ENCODE data around the gene POLA1.

Gene POLA1

GRCh38 chrX:24877854-24878650 lies 184.3 kb downstream of the POLA1 start:
- DNase-seq = peak; percentile 9

DNA sequence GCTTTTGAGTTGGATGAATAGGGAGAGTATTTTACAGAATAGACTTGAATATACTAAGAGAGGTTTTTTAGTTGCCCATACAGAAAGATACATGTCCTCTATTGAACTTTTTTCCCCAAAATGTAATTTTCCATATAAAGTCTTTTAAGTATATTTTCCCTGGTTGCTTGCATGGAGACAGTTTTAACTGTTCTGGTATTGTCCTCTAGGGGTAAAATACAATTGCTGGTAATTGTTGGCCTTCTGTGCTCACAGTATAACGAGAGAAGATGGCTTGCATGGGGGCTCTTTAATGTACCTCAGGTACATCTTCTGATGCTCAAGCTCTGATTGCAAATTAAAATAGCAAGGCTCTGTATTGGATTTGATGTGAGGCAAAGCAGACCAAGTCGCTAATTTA lies 186.0 kb downstream of the POLA1 start:
- DNase-seq = no peak

DNA sequence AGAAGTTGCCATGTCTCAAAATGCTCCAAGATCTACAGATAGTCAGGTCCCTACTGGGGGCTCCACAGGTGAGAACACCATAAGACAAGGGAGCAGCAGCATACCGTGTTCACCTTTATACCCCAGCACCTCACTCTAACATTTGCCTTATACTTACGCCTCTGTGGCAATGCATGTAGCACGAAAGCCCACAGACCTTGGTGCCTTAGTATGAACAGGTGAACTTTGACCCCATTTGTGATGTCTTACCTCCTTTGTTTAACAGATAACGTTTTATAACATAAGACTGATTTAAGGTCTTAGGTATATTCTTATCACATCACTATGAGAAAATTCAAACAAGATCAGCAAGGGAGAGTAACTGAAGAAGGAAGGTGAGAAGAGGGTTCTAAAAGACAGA lies 193.2 kb downstream of the POLA1 start:
- DNase-seq = no peak

- DNase-seq = no peak
Observed at GRCh38 chrX:24890677-24891076, 197.0 kb downstream of the POLA1 start.

GRCh38 chrX:24899391-24899790 lies 205.7 kb downstream of the POLA1 start:
- DNase-seq = no peak

- no peak for DNase-seq
Observed at GRCh38 chrX:24900234-24900633, 206.5 kb downstream of the POLA1 start.

DNA sequence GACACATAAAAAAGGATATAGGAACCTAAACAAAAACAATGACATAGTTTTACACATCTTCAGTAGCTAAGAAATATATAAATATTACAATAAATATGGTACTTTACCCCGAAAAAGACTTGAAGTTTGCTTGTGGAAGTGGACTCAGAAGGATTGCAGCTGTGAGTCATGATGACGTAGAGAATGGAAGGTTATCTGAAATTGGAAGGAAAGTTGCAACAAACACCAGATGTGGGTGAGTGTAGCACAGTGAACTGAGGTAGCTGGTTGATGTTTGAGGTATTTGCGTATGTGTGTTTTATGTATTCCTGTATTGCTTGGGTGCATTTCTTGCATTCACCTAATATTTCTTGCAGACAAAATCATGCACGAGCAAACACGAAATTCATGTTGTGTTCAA lies 209.1 kb downstream of the POLA1 start:
- DNase-seq = no peak

DNA sequence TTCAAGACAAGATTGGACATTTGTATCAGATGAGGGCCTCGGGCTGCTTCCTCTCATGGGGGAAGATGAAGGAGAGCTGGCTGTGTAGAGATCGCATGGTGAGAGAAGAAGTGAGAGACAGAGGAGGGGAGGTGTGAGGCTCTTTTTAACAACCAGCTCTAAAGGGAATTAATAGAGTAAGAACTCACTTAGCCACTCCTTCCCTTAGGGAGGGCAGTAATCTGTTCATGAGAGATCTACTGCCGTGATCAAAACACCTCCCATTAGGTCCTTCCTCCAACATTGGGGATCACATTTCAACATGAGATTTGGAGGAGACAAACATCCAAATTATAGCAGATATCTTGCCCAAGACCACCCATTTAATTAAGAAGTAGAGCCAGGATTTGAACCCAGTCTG lies 225.0 kb downstream of the POLA1 start:
- DNase-seq = no peak

DNA sequence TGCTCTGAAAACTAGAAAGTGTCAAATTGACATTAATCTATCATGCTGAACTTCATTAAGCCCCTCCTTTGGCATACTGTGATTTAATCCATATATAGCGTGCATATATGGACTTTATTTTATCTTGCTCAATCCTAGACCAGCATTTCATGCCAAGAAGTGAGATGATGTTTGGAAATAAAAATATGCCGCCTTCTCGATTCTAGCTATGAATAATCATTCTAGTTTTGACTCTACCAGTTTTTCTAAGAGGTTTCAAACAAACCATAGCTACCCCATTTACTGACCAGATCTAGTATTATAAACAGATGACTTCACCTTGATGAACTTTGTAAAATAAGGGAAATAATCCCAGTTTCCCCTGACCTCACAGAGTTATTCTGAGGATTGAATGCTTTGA lies 227.1 kb downstream of the POLA1 start:
- DNase-seq = no peak

DNA sequence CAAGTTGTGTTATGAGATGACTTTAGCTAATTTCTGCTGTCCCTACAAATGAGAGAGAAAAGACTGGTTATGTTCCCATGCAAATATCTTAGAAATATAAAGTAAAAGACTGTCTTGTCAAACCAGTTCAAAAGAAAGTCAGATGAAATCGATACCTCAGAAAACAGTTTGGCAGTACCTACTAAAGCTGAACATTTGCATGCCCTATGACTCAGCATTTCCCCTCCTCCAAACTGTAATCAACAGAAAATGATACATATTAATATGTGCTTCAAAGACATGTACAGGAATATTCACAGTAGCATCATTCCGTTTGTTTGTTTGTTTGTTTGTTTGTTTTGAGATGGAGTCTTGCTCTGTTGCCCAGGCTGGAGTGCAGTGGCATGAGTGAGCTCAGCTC lies 231.7 kb downstream of the POLA1 start:
- DNase-seq = no peak

- DNase-seq = no peak
Observed at GRCh38 chrX:24927372-24927771, 233.7 kb downstream of the POLA1 start.

DNA sequence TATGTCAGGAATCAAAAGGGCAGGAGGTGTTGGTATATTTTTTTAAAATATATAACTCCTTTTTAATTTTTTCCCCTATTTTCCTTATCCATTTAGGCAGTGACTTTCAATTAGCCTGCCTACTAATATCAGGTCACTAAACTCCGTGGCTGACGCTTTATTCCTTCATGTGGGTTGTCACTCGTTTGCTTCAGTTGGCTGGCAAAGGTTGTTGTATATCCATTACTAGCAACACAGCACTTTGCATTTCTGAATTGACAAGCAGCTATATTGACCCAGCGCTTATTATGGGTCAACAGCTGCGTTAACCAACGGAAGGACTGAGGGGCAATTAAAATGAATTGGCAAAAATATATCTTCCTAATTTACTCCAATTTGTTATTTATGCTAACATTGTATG lies 234.4 kb downstream of the POLA1 start:
- DNase-seq = no peak

GRCh38 chrX:24934279-24934678 lies 240.6 kb downstream of the POLA1 start:
- no peak for DNase-seq

DNA sequence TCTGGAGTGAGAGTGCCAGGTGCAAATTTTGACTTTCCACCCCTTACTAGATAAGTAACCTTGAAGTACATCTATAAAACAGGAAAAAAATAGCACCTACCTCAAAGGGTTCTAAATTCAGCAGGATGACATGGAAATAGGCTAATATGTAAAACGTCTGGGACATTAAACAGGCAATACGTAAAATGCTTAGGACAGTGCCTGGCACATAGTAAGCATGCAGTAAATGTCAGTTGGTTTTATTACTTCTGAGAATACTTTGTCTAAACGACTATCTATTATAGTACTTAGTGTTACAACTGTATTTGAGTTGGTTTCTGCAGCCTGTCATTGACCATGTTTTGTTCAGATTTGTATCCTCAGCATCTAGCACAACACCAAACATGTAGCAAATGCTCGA lies 251.3 kb downstream of the POLA1 start:
- DNase-seq = no peak

- DNase-seq = no peak
Observed at GRCh38 chrX:24946369-24946768, 252.7 kb downstream of the POLA1 start.

DNA sequence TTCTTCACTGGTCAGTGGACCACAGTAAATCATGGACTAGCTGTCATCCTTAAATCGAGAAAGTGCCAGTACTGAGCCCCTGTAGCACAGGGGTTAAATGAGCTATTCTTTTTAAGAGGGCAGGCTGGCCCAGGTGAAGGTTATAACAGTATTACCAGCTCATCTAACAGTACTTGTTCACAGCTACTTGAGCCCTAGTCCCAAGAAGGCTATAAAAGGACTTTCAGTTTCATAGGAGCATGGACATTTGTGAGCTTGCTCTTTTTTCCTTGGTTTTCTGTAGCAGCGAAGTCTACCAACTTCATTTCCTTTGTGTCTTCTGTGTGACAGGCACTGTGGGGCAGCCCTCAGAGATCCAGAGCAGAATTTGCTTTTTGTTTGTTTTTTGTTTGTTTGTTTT lies 261.0 kb downstream of the POLA1 start:
- no peak for DNase-seq

DNA sequence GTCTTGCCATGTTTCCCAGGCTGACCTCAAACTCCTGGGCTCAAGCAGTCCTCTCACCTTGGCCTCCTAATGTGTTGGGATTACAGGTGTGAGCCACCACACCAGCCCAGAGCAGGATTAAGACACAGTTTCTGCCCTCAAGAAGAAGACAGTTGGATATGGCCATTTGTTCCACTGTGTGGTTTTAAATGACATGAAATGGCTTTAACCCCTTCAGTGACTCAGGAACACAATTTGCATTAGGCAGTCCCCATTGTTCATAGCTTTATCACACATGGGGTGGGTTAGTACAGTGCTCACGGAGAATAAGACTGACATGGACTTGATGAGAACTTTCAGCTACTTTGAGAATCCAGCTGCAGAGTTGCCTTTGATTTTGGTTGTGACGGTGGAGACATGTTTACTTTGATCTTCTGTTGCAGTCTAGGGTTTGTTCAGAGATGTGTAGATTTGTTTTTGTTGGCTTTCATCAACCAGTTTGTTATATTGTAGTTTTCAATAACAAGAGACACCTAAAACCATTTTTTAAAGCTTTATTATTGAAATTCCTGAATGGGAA lies 261.7 kb downstream of the POLA1 start:
- no peak for DNase-seq

- no peak for DNase-seq
Observed at GRCh38 chrX:24956828-24957227, 263.1 kb downstream of the POLA1 start.

GRCh38 chrX:24961809-24962208 lies 268.1 kb downstream of the POLA1 start:
- DNase-seq = no peak

GRCh38 chrX:24963823-24964222 lies 270.1 kb downstream of the POLA1 start:
- no peak for DNase-seq

DNA sequence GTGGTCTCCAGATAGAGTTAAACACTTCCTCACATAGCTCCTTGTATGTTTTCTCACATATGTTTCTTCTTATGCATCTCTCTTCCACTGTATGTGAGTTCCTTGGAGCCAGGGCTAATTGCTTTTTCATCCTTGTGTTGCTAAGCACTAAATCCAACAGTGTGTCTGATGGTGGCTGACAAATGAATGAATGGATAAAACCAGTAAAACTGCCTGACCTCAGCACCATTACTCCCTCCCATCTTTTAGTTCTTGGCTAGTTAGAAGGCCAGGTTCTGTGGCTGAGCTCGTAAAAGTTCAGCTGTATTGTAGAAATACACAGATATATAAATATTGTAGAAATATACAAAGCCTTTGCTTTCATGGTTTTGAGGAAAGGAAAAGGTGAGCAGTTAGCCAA lies 271.7 kb downstream of the POLA1 start:
- no peak for DNase-seq

DNA sequence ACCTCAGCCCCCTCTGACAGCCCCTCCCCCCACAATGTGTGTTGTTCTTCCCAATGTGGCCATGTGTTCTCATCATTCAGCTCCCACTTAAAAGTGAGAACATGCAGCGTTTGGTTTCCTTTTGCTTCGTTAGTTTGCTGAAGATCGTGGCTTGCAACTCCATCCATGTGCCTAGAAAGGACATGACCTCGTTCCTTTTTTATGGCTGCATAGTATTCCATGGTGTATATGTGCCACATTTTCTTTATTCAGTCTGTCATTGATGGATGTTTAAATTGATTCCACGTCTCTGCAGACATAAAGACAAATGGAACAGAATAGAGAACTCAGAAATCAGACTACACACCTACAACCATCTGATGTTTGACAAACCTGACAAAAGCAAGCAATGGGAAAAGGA lies 276.1 kb downstream of the POLA1 start:
- no peak for DNase-seq

DNA sequence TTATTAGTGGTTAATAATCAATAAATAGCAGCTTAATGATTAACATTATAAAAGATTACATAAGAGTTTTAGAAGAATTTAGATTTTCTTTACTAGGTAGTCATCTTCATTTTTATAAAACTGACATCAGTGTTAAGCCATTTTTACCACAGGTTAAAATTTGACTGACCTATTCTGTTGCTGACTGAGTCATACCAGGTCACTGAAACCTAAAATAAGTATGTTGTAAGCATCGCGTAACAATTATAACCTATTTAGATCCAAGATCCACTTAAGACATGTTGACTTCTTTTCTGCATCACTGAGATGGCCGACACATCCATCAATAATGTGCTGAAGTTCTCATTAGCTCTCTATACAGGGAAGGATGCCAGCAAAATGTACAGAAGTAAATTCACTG lies 285.4 kb downstream of the POLA1 start:
- no peak for DNase-seq

DNA sequence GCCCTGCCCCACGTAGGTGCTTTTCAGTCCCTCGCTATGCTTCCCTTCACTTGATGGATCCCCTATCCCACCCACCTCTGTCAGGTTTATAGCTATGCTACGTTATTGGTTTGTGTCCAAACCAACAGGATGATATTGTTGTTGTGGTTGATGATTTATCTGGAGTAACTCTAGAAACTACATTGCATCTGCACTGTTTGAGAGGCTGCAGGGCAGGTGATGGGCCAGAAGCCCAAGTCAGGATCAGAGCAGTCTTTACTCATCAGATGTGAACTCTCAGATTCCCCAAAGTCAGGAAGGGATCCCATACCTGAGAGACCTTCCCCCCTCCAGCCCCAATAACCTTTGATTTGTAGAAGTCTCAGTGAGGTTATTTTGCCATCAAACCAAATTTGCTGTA lies 287.3 kb downstream of the POLA1 start:
- DNase-seq = no peak

- no peak for DNase-seq
Observed at GRCh38 chrX:24982306-24982965, 288.7 kb downstream of the POLA1 start.
